Chondrocyte (in vitro differentiated cells): Measurements from ENCODE around the gene MLLT6. TPM values are rescaled to one million over a fixed set of nuclear protein-coding genes. Genes with fewer than 3 reads are reported as not detected.

Experiments used
- DNase-seq: peaks from one replicate; pipeline ENCODE4 v3.0.0; 2021; ENCODE audit warnings: mixed read lengths, low spot score
- H3K27ac Mint-ChIP-seq: one replicate; pipeline ENCODE4 v1.8.0; 2021; ENCODE audit warnings: mild to moderate bottlenecking, moderate library complexity, mixed read lengths; ENCODE audit not compliant: unreplicated experiment
- H3K27me3 Mint-ChIP-seq: 2 replicates; pipeline ENCODE4 v1.8.0; 2021; ENCODE audit warnings: low read depth, mixed read lengths
- H3K36me3 Mint-ChIP-seq: 2 replicates; pipeline ENCODE4 v1.8.0; 2021; ENCODE audit warnings: low read depth, mixed read lengths
- H3K4me1 Mint-ChIP-seq: 2 replicates; pipeline ENCODE4 v1.8.0; 2021; ENCODE audit warnings: low read depth, mild to moderate bottlenecking, mixed read lengths
- H3K4me3 Mint-ChIP-seq: one replicate; pipeline ENCODE4 v1.8.0; 2021; ENCODE audit warnings: mild to moderate bottlenecking, moderate library complexity, mixed read lengths; ENCODE audit not compliant: unreplicated experiment
- H3K9me3 Mint-ChIP-seq: 2 replicates; pipeline ENCODE4 v1.8.0; 2021; ENCODE audit warnings: low read depth, mixed read lengths
- total RNA-seq: library from RNA; stranded (reverse); gene quantifications from 3 replicates; pipeline ENCODE4 v1.2.1, GENCODE V29; 2021
- TF ChIP-seq, protein P1 (sequence below): fragments of 200-600 bp; sonication (generic); IDR thresholded peaks from 2 replicates; pipeline ENCODE4 v1.5.0; 2021; ENCODE audit warnings: antibody characterized with exemption, mild to moderate bottlenecking, moderate library complexity

The MLLT6 gene
- total RNA-seq, 1 donor from 2014 or later, result 50.0 TPM

DNA sequence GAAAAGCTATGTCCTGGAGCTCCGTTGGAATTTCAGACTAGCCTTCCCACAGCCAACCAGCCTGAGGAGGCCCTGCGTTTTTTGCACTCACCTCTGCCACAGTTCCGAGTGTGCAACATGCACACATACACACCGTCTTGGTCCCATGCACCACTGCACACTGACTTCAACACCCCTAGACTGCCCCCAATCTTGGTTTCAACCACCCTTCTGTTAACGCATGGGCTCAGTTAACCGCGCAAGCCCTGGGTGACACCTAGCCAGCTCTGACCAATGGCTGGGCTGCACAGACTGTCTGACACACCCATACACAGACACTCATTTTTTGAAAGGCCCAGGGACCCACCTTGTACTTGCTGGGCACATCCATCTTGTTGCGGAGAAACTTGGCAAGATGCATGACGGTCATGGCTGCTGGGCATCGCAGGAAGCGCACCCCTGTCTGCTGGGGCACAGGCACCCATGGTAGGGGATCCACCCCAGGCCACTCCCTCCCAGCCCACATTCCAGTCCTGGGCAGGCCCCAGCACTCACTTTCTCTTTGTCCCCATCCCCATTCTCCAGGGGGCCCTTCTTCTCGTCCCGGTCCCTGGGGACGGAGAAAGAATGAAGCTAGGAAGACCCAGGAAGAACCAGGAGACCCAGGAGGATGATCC is 33.1 kb downstream of the MLLT6 start:
- H3K4me1 Mint-ChIP-seq, result peaks cover 26% of the 10 kb centered on the region
- H3K36me3 Mint-ChIP-seq, result peaks cover 13% of the 10 kb centered on the region
- no peaks in the 10 kb centered on the region for H3K27me3 Mint-ChIP-seq
- DNase-seq, result no peak
- TF ChIP-seq, protein P1, sequence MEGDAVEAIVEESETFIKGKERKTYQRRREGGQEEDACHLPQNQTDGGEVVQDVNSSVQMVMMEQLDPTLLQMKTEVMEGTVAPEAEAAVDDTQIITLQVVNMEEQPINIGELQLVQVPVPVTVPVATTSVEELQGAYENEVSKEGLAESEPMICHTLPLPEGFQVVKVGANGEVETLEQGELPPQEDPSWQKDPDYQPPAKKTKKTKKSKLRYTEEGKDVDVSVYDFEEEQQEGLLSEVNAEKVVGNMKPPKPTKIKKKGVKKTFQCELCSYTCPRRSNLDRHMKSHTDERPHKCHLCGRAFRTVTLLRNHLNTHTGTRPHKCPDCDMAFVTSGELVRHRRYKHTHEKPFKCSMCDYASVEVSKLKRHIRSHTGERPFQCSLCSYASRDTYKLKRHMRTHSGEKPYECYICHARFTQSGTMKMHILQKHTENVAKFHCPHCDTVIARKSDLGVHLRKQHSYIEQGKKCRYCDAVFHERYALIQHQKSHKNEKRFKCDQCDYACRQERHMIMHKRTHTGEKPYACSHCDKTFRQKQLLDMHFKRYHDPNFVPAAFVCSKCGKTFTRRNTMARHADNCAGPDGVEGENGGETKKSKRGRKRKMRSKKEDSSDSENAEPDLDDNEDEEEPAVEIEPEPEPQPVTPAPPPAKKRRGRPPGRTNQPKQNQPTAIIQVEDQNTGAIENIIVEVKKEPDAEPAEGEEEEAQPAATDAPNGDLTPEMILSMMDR, result no peak
- H3K9me3 Mint-ChIP-seq, result no peaks in the 10 kb centered on the region
- H3K4me3 Mint-ChIP-seq, result no peak overlapping the region
- no peak overlapping the region for H3K27ac Mint-ChIP-seq

DNA sequence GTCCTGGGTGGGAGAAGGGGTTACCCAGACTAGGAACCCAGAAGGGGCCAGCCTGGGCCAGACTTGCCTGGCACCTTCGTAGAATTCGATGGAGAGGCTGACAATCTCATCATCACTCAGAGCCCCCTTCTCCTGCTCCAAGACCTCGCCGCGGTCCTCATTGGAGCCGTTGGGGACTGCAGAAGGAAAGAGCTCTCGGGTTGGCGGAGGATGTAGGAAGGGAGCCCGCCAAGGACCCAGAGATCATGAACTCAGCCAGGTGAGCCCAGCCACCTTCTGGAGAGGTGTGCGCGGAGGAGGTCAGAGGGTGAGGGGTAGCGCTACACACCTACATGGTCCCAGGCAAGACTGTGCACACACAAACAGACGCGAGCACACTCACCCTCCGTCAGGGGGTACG is 33.6 kb downstream of the MLLT6 start:
- peaks cover 13% of the 10 kb centered on the region for H3K36me3 Mint-ChIP-seq
- DNase-seq, result no peak
- no peaks in the 10 kb centered on the region for H3K27me3 Mint-ChIP-seq
- TF ChIP-seq, protein P1, result no peak
- H3K4me1 Mint-ChIP-seq, result peaks cover 32% of the 10 kb centered on the region
- no peaks in the 10 kb centered on the region for H3K9me3 Mint-ChIP-seq
- H3K27ac Mint-ChIP-seq, result no peak overlapping the region
- no peak overlapping the region for H3K4me3 Mint-ChIP-seq

DNA sequence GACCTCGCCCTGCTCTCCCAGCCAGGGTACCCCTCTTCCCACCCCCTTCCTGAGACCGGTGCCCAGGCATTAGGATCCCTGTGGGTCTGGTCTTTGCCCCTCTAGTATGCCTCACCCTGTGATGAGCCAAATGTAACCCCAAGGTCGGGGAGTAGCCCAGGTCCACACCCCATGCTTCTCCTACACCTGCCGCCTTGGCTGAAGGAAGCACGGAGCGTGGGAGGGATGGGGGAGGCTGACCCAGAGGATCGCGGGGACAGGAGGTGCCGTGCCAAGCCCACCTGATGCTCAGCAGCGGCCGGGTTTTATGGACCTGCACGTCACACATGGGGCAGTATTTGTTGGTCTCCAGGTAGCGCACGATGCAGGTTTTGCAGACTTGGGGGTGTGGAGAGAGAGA is 34.2 kb downstream of the MLLT6 start:
- Mint-ChIP-seq H3K9me3 (no peaks in the 10 kb centered on the region), H3K4me1 (peaks cover 37% of the 10 kb centered on the region), H3K4me3 (no peak overlapping the region), H3K36me3 (peaks cover 13% of the 10 kb centered on the region), H3K27ac (no peak overlapping the region), H3K27me3 (no peaks in the 10 kb centered on the region)
- TF ChIP-seq, protein P1, result no peak
- DNase-seq, result no peak

DNA sequence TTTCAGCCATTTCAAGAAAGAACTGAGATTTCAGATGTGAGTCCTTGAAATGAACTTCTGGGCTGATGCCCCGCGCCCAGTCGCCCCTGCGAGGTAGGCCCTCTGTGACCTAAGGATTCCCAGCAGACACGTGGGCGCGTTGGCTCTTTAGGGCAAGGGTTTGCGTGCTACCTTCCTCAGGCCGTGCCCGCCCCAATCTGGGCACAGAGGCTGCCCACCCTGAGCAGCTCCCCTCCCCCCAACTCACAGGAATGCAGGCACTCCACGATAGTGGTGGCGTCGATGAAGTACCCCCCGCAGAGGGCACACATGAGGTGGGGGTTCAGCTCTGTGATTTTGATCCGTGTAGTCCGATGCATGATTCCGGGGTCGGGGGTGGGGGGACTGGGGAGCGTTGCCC is 35.0 kb downstream of the MLLT6 start:
- Mint-ChIP-seq H3K27me3 (no peaks in the 10 kb centered on the region), H3K9me3 (no peaks in the 10 kb centered on the region), H3K27ac (no peak overlapping the region), H3K4me1 (peaks cover 40% of the 10 kb centered on the region), H3K4me3 (no peak overlapping the region), H3K36me3 (peaks cover 12% of the 10 kb centered on the region)
- TF ChIP-seq, protein P1, result no peak
- no peak for DNase-seq

DNA sequence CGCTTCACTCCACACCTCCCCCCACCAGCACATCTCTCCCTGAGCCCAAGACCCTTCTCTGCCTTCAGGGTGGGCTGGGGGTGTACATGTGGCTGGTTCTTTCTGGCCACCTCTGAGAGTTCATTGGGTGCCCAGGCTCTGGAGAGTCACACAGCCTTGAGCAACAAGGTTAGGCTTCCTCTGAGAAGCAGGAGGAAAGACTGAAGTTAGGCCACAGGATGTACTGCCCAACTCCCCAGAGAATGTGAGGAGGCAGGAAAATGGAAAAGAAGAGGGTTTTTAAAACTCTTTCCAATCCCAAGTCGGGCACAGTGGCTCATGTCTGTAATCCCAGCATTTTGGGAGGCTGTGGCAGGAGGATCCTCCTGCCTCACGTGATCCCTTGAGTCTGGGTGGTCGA is 35.7 kb downstream of the MLLT6 start:
- H3K4me3 Mint-ChIP-seq, result no peak overlapping the region
- DNase-seq, result no peak
- H3K36me3 Mint-ChIP-seq, result peaks cover 9% of the 10 kb centered on the region
- no peaks in the 10 kb centered on the region for H3K9me3 Mint-ChIP-seq
- TF ChIP-seq, protein P1, result no peak
- peak overlapping the region; percentile 76 for H3K27ac Mint-ChIP-seq
- H3K27me3 Mint-ChIP-seq, result no peaks in the 10 kb centered on the region
- peaks cover 42% of the 10 kb centered on the region for H3K4me1 Mint-ChIP-seq
